Frontal cortex (tissue), 4 donors: Measurements from ENCODE around the gene MYBPC2. TPM values are rescaled to one million over a fixed set of nuclear protein-coding genes. Genes with fewer than 3 reads are reported as not detected.
A peak's percentile ranks its signal among the peaks of the same experiment; 100 is the strongest.

Source experiments
- DNase-seq, 2 donors: peaks; one replicate each; pipeline ENCODE4 v3.0.0; 2012; ENCODE audit warnings: low spot score in 2 of 2
- FAIRE-seq: peaks from 2 replicates; lab custom pipeline; 2012; peaks lifted over from hg19 to GRCh38; lab: Jason Lieb, UNC
- total RNA-seq: library from RNA; depleted of rRNA; stranded (reverse); fragments of >200 nt; gene quantifications from one replicate; pipeline ENCODE4 v1.2.3, GENCODE V29; 2014
- donor health status: control.
- donor health status: control.
- donor health status: control.

The MYBPC2 gene
- total RNA-seq, 1 donor from 2014 or later, result not detected

- DNase-seq (no peak), FAIRE-seq (no peak)
These were observed 79.7 kb downstream of the MYBPC2 start for GRCh38 chr19:50512112-50512998.

- DNase-seq, result peak in 1 of 2 donors; percentile 51
- no peak for FAIRE-seq
These were observed 80.5 kb downstream of the MYBPC2 start for GRCh38 chr19:50512999-50513745.

- no peak for FAIRE-seq
These were observed 81.2 kb downstream of the MYBPC2 start, which contains the start of gene ASPDH for GRCh38 chr19:50513746-50514345. ASPDH (minus strand) TSS chr19:50513913; CDS start chr19:50513823, 90 bp downstream.

GRCh38 chr19:50514346-50515167, 81.9 kb downstream of the MYBPC2 start:
- FAIRE-seq, result no peak

More at GRCh38 chr19:50513746-50514345, 81.2 kb downstream of the MYBPC2 start, which contains the start of gene ASPDH:
- DNase-seq, result peak in 1 of 2 donors; percentile 60

GRCh38 chr19:50515168-50515561, 82.5 kb downstream of the MYBPC2 start:
- FAIRE-seq (no peak), DNase-seq (no peak)

More at GRCh38 chr19:50514346-50515167, 81.9 kb downstream of the MYBPC2 start:
- peak; percentile 82 to 83 for DNase-seq

Other genes starting within 250 kb of the MYBPC2 start
- gene MYH14, start 229.3 kb upstream of the MYBPC2 start, total RNA-seq, result 0.82 TPM
- 1.2 TPM for gene KCNC3, start 103.5 kb upstream of the MYBPC2 start, total RNA-seq
- not detected for gene NAPSA, start 67.3 kb upstream of the MYBPC2 start, total RNA-seq
- gene NR1H2, start 56.4 kb upstream of the MYBPC2 start, total RNA-seq, result 15.1 TPM
- gene POLD1, start 48.5 kb upstream of the MYBPC2 start, total RNA-seq, result 12.6 TPM
- gene SPIB, start 14.0 kb upstream of the MYBPC2 start, total RNA-seq, result under 0.01 TPM
- 53.4 TPM for gene EMC10, start 43.6 kb downstream of the MYBPC2 start, total RNA-seq
- 2.0 TPM for gene GARIN5A, start 44.0 kb downstream of the MYBPC2 start, total RNA-seq
- gene JOSD2, start 78.3 kb downstream of the MYBPC2 start, total RNA-seq, result 6.9 TPM
- 0.82 TPM for gene ASPDH, start 81.0 kb downstream of the MYBPC2 start, total RNA-seq
- gene LRRC4B, start 135.5 kb downstream of the MYBPC2 start, total RNA-seq, result 78.3 TPM
- gene SYT3, start 207.0 kb downstream of the MYBPC2 start, total RNA-seq, result 20.4 TPM
- not detected for gene C19orf81, start 216.6 kb downstream of the MYBPC2 start, total RNA-seq